ENCODE measurements around the gene LEO1.

Gene LEO1

GRCh38 chr15:51931016-51931415, 40.6 kb downstream of the LEO1 start:
- ATAC-seq = no peak
- DNase-seq = no peak

- ATAC-seq (no peak), DNase-seq (no peak)
These were observed 44.8 kb downstream of the LEO1 start for GRCh38 chr15:51926809-51927208.

GRCh38 chr15:51924156-51925068, 47.2 kb downstream of the LEO1 start:
- DNase-seq (no peak), ATAC-seq (no peak)

- ATAC-seq (no peak), DNase-seq (no peak)
These were observed 54.1 kb downstream of the LEO1 start for GRCh38 chr15:51917493-51917892.

GRCh38 chr15:51912528-51912927, 59.0 kb downstream of the LEO1 start:
- ATAC-seq = no peak
- no peak for DNase-seq

- no peak for DNase-seq
- no peak for ATAC-seq
These were observed 62.0 kb downstream of the LEO1 start for GRCh38 chr15:51909584-51909983.

- no peak for DNase-seq
- ATAC-seq = no peak
These were observed 63.3 kb downstream of the LEO1 start for GRCh38 chr15:51908316-51908715.

GRCh38 chr15:51907136-51907862, 64.3 kb downstream of the LEO1 start:
- ATAC-seq (peak; percentile 43), DNase-seq (no peak)

GRCh38 chr15:51904931-51905330, 66.6 kb downstream of the LEO1 start:
- ATAC-seq (no peak), DNase-seq (no peak)

GRCh38 chr15:51904421-51904820, 67.2 kb downstream of the LEO1 start:
- DNase-seq = no peak
- no peak for ATAC-seq

- no peak for ATAC-seq
- DNase-seq = no peak
These were observed 82.1 kb downstream of the LEO1 start for GRCh38 chr15:51889486-51889885.

GRCh38 chr15:51888593-51889195, 82.9 kb downstream of the LEO1 start:
- DNase-seq (no peak), ATAC-seq (no peak)
